ENCODE measurements around the gene DENND2A. TPM values are rescaled to one million over a fixed set of nuclear protein-coding genes. Genes with fewer than 3 reads are reported as not detected.
"Not testable (repeated sequence)": the region's sequence is repeated elsewhere in the genome, so short reads cannot be mapped to it uniquely, and the experiment has no call there.

DENND2A gene
- total RNA-seq, 1 donor from 2014 or later = 24.9 TPM

GRCh38 chr7:140646931-140647647 lies 6.5 kb upstream of the DENND2A start:
- no peak for DNase-seq

DNA sequence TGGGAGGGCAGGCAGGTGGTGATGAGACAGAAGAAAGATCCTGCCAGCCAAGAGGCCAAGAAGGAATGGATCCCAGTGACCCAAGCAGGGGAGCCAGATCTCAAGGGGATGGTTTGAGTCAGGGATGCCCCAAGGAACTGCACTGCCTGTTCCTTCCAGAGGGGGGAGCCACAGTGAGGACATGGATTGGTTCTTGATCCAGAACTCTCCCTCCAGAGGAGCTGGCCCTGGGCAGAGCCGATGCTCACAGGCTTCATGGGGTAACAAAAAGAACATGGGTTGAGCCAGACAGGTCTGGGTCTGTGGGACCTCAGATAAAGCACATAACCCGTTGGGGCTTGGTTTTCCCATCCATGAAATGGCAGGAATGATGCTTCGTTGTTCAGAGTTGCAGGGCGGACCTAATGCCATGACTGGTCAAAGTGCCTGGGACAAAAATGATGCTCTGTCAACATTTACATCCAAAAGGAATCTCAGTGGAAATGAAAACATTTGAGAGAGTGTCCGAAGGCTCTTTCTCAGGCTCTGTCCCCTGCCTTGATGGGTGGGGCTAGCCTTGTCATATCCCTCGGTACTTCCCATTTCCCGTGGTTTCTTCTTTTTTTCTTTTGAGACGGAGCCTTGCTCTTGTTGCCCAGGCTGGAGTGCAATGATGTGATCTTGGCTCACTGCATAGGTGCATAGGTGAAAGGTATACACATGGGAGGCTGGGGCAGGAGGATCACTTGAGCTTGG lies 4.7 kb upstream of the DENND2A start:
- DNase-seq = no peak

- DNase-seq = not testable (repeated sequence)
Measured at GRCh38 chr7:140644761-140645160, 4.1 kb upstream of the DENND2A start.

DNA sequence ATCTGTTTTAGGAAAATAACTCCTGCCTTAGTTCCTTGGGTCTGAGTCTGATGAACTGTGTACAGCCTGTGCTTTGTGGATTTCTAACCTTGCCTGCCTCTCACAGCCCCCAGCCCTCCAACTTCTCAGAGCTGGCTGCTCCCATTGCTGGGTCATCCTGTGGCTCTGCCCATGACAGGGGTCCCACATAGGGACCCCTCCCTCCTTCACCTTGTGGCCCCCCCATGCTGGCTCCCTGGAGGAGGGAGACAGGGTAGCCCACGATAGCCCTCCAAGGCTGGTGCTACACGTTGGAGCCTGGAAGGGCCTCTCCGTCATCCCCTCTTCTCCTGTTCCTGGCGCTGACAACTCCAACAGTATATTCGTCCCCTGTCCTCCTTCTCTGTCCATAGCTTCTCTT lies 2.8 kb upstream of the DENND2A start:
- DNase-seq = no peak

DNA sequence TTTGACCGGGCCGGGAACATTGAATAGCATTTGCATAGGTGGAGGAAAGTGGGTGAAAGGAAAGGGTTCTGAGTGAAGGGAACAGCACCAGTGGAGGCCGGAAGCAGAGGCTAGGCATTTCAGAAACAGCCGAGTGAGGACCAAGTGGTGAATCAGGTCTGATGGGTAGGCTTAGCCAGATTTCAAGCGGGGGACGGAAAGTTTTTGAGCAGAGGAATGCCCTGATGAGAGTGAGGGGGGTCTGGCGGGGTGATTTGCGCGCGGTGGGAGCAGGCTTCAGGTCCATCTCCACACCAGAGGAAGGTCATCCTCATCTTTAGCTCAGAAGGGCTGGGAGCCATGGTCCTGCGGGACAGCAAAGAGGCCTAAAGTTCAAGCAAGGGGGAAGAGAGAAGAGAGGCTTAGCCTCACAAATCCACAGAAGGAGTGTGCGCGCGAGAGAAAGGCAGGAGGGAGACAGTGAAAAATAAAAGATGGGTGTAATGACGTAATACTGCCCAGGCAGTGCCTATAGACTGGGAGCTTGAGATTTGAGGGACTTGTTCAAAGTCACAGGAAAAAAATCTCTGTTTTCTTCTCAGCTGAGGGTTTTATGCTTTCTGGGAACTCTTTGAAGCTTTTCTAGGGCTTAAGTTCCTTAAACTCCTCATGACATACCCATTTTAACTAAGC lies 1.0 kb upstream of the DENND2A start:
- DNase-seq = peak; percentile 76

DNA sequence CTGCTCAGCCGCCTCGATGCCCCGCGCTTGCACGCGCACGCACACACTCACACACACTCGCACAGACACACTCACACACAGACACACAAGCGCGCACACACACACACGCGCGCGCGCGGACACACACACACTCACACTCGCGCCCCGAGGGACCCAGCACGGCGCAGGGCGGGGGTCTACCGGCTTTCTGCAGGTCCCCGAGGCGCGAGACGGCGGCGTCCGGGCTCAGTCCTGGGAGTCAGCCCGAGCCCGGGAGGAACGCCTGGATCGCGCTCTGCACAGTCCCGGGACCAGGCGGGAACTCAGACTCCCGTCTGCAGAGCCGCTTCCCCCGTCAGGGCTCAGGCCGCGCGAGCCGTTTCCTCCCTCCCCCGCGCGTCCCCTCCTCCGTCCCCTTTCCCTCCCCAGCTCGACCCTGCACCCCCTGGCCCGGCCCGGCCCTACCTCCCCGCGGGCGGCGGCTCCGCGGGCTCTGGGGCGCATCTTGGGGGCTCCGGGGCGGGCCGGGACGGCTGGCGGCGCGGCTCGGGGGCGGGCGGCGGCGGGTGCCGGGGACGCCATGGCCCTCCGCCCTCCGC lies 464 bp downstream of the DENND2A start:
- DNase-seq = peak; percentile 51

GRCh38 chr7:140639366-140640053 lies 1.1 kb downstream of the DENND2A start:
- peak; percentile 77 for DNase-seq

DNA sequence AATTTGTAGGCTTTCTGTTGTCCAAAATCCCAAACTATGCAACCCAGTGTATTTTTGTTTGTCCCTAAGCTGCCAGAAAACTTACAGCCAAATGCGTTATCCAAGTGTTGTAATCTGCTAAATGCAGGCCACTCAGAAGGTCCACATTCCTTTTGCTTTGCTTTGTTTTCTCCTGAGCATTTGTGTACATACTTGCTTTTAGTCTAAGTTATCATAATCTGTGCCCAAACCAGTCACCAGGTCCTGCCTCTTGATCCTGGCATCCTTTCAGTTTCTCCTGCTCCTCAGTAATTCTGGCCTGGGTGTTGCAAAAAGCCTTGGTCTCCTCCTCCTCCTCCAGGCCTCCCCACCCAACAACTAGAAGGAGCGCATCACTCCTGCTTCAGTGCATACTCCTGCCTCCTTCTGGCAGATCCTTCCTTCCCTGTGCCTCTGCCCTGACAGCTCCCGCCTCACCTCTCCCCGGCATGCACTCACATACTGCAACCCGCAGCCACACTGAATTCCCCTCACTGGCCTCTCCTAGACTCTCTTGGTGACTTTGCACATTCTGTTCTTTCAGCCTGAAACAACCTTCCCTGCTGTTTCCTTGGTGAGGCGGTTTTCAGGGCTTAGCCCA lies 2.3 kb downstream of the DENND2A start:
- peak; percentile 94 for DNase-seq

GRCh38 chr7:140637400-140637799 lies 3.2 kb downstream of the DENND2A start:
- DNase-seq = no peak

- DNase-seq = peak; percentile 5
Measured at GRCh38 chr7:140635816-140636215, 4.8 kb downstream of the DENND2A start.

- DNase-seq = no peak
Measured at GRCh38 chr7:140635345-140635744, 5.3 kb downstream of the DENND2A start.

DNA sequence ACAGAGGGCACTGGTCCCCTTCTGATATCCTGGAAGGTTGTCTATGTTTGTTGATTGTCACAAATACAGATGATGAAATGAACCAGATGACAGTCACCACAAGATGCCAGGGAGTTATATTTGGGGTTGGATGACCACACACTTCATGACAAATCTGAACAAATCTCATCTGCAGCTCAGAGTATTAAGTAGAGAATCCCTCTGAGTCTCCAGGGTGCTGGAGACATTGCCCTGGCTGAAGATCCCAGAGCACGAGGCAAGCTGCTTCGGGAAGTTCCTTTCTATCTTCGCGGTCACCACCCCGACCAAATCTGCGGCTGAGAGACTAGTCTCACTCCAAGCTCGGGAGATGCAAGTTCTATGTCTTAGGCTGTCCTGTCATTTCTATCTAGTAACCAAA lies 9.0 kb downstream of the DENND2A start:
- DNase-seq = no peak

- peak; percentile 60 for DNase-seq
Measured at GRCh38 chr7:140631021-140631420, 9.6 kb downstream of the DENND2A start.

GRCh38 chr7:140625908-140626868 lies 14.4 kb downstream of the DENND2A start:
- peak; percentile 98 for DNase-seq

DNA sequence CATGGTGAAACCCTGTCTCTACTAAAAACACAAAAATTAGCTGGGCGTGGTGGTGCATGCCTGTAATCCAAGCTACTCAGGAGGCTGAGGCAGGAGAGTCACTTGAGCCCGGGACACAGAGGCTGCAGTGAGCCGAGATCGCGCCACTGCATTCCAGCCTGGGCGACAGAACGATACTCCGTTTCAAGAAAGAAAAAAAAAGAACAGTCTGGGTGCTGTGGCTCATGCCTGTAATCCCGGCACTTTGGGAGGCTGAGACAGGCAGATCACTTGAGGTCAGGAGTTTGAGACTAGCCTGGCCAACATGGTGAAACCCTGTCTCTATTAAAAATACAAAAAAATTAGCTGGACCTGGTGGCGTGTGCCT lies 15.4 kb downstream of the DENND2A start:
- not testable (repeated sequence) for DNase-seq

GRCh38 chr7:140624392-140625191 lies 16.0 kb downstream of the DENND2A start:
- DNase-seq = no peak

DNA sequence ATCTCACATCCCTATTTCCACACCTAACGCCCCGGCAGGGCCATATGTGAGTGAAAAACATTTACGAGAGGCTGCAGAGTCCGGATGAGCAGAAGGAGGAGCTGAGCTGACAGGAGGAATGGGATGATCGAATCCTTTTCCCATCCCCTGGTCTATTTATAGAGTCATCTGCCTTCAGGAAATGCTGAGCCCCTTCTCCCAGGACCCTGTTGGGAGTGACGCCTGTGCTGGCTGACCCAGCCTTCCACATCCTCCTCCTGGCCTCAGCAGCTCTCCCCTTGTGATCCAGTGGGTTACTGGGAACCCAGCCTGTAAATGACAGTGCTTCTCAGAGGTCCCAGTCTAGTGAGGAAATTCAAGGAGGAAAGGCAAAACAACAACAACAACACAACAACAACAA lies 16.6 kb downstream of the DENND2A start:
- peak; percentile 95 for DNase-seq

- DNase-seq = peak; percentile 57
Measured at GRCh38 chr7:140621401-140622021, 19.1 kb downstream of the DENND2A start.

DNA sequence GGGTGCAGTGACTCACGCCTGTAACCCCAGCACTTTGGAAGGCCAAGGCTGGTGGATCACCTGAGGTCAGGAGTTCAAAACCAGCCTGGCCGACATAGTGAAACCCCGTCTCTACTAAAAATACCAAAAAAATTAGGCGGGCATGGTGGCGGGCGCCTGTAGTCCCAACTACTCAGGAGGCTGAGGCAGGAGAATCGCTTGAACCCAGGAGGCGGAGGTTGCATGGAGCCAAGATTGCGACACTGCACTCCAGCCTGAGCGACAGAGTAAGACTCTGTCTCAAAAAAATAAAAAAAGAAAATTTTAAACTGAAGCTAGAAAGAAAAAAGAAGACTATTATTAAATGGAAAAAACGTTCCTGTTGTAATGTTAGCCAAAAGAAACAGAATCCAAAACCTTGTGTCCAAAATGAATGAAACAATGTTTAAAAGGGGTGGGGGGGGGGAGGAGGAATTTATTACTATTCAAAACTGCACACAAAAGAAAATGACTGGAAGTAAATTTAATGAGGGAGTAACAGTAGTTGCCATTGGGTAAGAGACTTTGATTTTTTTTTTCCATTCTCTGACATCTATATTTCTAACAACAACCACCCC lies 20.6 kb downstream of the DENND2A start:
- DNase-seq = peak; percentile 39
